Measurements from ENCODE around the gene RASL11A. TPM values are rescaled to one million over a fixed set of nuclear protein-coding genes. Genes with fewer than 3 reads are reported as not detected.

Gene RASL11A
- total RNA-seq, 4 donors from 2014 or later, result 9.5 to 24.0 (median 18.1) TPM

DNA sequence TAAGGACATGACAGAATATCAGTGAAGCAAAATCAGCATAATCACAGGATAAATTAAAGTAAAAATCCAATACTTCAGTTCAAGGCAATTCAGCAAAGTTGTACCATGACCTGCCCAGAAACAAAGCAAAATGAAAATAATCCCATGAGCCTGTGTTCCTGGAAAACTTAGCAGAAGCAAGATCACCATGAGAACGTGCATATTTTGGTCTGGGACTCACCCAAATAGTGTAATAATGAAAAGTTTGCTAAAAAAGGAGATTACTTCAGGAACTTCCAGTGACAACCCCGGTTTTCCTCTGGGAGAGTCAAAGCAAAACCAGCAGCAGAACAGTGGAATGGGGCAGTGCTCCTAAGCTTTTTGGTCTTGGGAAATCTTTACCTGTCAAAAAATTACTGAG is 34.2 kb upstream of the RASL11A start:
- DNase-seq (ENCODE audit: low spot score in 2 of 2), result no peak
- H3K4me3 ChIP-seq (ENCODE audit: low read depth, poor library complexity, severe bottlenecking), result no peak overlapping the region
- intact Hi-C loops (cut with DNase I; ENCODE audit: low total_unique reads), result no loop called here
- WGBS, 2 donors, result 46 to 55% methylated on average over 2 of the region's 2 CpGs
- TF ChIP-seq CTCF (IDR thresholded peaks at IDR 0.05) (no peak), POLR2A (IDR thresholded peaks at IDR 0.05) (no peak)

DNA sequence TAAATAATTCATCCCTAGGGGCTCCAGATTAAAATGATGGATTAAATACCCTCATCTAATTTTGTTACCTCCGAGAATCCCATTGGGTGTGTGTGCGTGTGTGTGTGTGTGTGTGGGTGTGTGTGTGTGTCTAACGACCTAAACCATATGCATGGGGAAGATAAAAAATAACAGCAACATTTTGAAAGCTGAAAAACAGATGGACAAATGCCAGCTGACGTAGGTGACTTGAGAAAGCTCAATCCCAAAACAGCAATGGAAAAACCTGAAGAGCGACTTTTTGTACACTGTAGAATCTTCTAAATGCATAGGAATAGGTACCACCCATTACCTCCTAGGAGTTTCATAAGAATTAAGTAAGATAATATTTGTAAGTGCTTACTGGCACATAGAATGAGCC is 27.9 kb upstream of the RASL11A start:
- intact Hi-C loops (cut with DNase I; ENCODE audit: low total_unique reads), result no loop called here
- no peak for TF ChIP-seq CTCF (IDR thresholded peaks at IDR 0.05)
- no peak for TF ChIP-seq POLR2A (IDR thresholded peaks at IDR 0.05)
- 55 to 59% methylated on average over 5 of the region's 5 CpGs for WGBS, 2 donors
- DNase-seq (ENCODE audit: low spot score in 2 of 2), result no peak
- no peak overlapping the region for H3K4me3 ChIP-seq (ENCODE audit: low read depth, poor library complexity, severe bottlenecking)

DNA sequence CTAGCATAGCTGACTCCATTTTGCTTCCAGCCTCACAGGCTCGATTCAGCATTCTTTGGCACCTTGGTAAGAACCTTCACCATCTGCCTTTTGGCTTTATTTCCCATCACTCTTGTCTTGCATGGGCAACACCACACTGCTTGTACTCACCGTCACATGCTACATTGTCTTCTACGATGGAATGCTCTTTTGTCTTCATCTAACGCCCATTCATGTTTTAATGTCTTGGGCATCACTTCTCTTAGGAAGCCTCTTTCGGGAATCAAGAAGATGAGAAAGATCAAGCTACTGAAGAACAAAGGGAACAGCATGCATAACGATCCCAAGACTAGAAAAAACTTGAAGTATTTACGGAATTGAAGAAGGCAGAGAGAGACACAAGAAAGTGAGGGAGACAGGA is 25.0 kb upstream of the RASL11A start:
- TF ChIP-seq POLR2A (IDR thresholded peaks at IDR 0.05) (no peak), CTCF (IDR thresholded peaks at IDR 0.05) (no peak)
- 87% methylated on average over 7 of the region's 7 CpGs for WGBS, 2 donors
- no peak overlapping the region for H3K4me3 ChIP-seq (ENCODE audit: low read depth, poor library complexity, severe bottlenecking)
- no peak for DNase-seq (ENCODE audit: low spot score in 2 of 2)
- intact Hi-C loops (cut with DNase I; ENCODE audit: low total_unique reads), result no loop called here

DNA sequence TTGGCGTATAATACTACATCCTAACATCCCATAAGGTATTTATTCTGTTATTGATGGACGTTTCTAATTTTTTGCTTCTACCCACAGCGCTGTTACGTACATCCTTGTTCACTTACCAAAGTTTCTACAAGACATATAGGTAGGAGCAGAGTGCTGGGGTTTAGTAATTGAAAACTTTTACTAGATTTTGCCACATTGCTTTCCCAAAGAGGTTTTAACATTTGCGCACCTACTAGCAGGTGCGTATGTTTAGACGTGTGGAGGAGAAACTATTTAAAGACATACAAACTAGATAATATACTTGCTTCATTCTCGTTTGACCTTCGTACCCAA is 19.8 kb upstream of the RASL11A start:
- intact Hi-C loops (cut with DNase I; ENCODE audit: low total_unique reads), result no loop called here
- no peak for TF ChIP-seq CTCF (IDR thresholded peaks at IDR 0.05)
- TF ChIP-seq POLR2A (IDR thresholded peaks at IDR 0.05), result no peak
- WGBS, 2 donors, result 1% methylated on average over 9 of the region's 9 CpGs
- no peak for DNase-seq (ENCODE audit: low spot score in 2 of 2)
- peak overlapping the region; percentile 87 for H3K4me3 ChIP-seq (ENCODE audit: low read depth, poor library complexity, severe bottlenecking)

DNA sequence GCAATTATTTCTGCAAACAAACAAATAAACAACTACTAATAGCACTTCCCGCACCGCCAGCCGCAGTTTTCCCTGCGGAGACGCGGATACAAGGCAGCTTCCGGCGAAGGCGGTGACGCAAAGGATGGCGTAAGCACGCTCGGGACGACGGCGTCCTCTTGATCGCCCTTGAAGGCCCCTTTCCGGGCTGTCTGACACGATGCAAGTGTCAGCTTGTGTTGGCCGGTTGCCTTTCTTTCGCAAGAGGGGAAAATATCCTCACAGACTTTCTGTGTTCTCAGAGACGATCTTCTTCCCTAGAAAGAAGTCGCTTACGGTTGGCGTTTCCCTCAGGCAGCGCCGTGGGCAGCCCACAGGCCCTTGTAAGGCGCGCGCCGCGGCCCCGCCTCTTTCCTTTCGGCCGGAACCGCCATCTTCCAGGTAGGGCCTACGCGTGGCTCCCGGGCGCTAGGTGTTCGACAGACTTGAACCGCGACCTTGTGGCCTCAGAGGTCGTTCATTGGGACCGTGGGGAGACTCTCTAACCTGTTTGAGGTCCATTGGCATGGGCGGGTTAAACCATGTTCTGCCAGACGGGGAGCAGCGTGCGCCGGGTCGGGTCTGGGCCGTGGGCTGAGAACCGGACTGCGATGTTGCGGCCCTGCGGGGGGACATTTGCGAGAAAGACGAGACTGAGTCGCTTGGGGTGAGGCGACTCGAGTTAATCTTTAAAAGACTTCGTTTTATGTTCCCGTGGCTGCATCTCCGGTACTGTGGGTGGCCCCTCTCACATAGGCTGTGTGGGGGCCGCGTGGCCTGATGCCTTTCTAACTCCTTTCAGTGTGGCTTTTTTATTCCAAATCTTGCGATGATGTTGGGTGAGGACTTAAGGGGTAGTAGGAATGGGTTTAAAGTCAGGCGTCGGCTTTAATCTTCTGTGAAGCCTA is 19.2 kb upstream of the RASL11A start, which contains the start of gene RPL21:
Gene RPL21 (plus strand): TSS at position 393 of the 926 bp plus-strand sequence. CDS start 2,219 bp downstream, outside the sequence.
- intact Hi-C loops (cut with DNase I; ENCODE audit: low total_unique reads), result no loop called here
- TF ChIP-seq POLR2A (IDR thresholded peaks at IDR 0.05), result no peak
- no peak for TF ChIP-seq CTCF (IDR thresholded peaks at IDR 0.05)
- WGBS, 2 donors, result 0 to 1% methylated on average over 63 to 68 of the region's 69 CpGs
- peak; percentile 96 to 99 for DNase-seq (ENCODE audit: low spot score in 2 of 2)
- H3K4me3 ChIP-seq (ENCODE audit: low read depth, poor library complexity, severe bottlenecking), result peak within 1 kb of the TSS; percentile 87
